ENCODE data around the gene FRMPD1.

DNA sequence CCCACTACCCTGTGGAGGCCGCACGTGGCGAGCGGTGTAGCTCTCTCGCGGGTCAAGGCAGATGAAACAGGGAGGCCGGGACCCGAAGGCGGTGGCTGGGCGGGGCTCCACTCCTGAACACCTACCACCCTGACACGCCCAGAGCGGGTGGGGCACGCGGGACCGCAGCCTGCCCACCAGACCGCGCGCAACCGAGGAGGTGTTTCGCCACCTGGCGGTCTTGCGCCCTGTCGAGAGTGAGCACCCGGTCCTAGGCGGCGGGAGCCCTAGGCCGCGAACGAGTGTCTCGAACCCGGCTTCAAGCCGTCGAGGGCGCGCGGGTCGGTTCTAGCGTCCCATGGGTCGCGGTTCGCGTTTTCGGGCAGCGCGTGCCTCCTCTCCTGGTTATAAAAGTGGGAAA, 136.3 kb downstream of the FRMPD1 start:
- no peak for TF ChIP-seq CTCF (IDR thresholded peaks at IDR 0.05; ENCODE audit: low read length)
- TF ChIP-seq EZH2phosphoT487 (IDR thresholded peaks at IDR 0.05; ENCODE audit: low read length) = no peak
